ENCODE measurements around the gene DOK7. TPM values are rescaled to one million over a fixed set of nuclear protein-coding genes. Genes with fewer than 3 reads are reported as not detected.
A peak's percentile ranks its signal among the peaks of the same experiment; 100 is the strongest.
"Not testable (repeated sequence)": the region's sequence is repeated elsewhere in the genome, so short reads cannot be mapped to it uniquely, and the experiment has no call there.

Gene DOK7
- polyA plus RNA-seq, 12 donors = 6.3 to 29.6 (median 11.5) TPM; not detected in 1

- peak; percentile 93 for DNase-seq
Measured at GRCh38 chr4:3531879-3532750, 69.0 kb downstream of the DOK7 start, which contains the start of gene LRPAP1. Gene LRPAP1 (minus strand): TSS chr4:3532422. CDS start chr4:3532412, 10 bp downstream.

- no peak for DNase-seq
Measured at GRCh38 chr4:3532751-3533422, 69.8 kb downstream of the DOK7 start.

- no peak for DNase-seq
Measured at GRCh38 chr4:3533423-3533820, 70.3 kb downstream of the DOK7 start.

GRCh38 chr4:3535812-3536211 lies 72.7 kb downstream of the DOK7 start:
- DNase-seq = not testable (repeated sequence)

GRCh38 chr4:3538906-3539305 lies 75.8 kb downstream of the DOK7 start:
- DNase-seq = not testable (repeated sequence)

GRCh38 chr4:3543415-3543814 lies 80.3 kb downstream of the DOK7 start:
- DNase-seq = not testable (repeated sequence)

Other genes with a start within 250 kb of the DOK7 start
- gene MSANTD1, start 214.1 kb upstream of the DOK7 start, polyA plus RNA-seq (ENCODE audit: insufficient read length in 12 of 12) = 1 to 10 TPM in 1 of 12 donors, under 1 TPM in 9, not detected in 2; 0.39 to 1.0 (median 0.64) TPM
- 10 to 100 TPM in 11 of 12 donors, not detected in 1; 23.2 to 50.7 (median 32.0) TPM for gene RGS12, start 170.3 kb upstream of the DOK7 start, polyA plus RNA-seq (ENCODE audit: insufficient read length in 12 of 12)
- 1 to 10 TPM in 7 of 12 donors, under 1 TPM in 3, not detected in 2; 0.46 to 1.4 (median 1.1) TPM for gene HGFAC, start 21.3 kb upstream of the DOK7 start, polyA plus RNA-seq (ENCODE audit: insufficient read length in 12 of 12)
- 100 to 1,000 TPM in 1 of 12 donors, 10 to 100 TPM in 11; 61.0 to 164 (median 71.7) TPM for gene LRPAP1, start 69.1 kb downstream of the DOK7 start, polyA plus RNA-seq (ENCODE audit: insufficient read length in 12 of 12)